Neural cell (in vitro differentiated cells): ENCODE data around the gene TLCD3A. TPM values are rescaled to one million over a fixed set of nuclear protein-coding genes. Genes with fewer than 3 reads are reported as not detected.
A peak's percentile ranks its signal among the peaks of the same experiment; 100 is the strongest.

Experiments used
- H2AFZ ChIP-seq: fragments of 200-600, 300-800 bp; sonication (generic), shearing (Covaris generic); 2 replicates; pipeline ENCODE4 v1.6.0; 2014; ENCODE audit warnings: low read depth, mild to moderate bottlenecking, antibody characterized with exemption, low read length, moderate library complexity
- H3F3A ChIP-seq: fragments of 200-600 bp; shearing (Covaris generic); 2 replicates; pipeline ENCODE4 v1.6.1; 2016; ENCODE audit warnings: mild to moderate bottlenecking, moderate library complexity, mixed read lengths, antibody characterized with exemption, low read length; ENCODE audit not compliant: insufficient read depth, poor library complexity, severe bottlenecking
- H3K27ac ChIP-seq: fragments of 200-600, 300-800 bp; sonication (generic), shearing (Covaris generic); 2 replicates; pipeline ENCODE4 v1.5.1; 2014; ENCODE audit warnings: mild to moderate bottlenecking, low read length, moderate library complexity
- H3K27me3 ChIP-seq: fragments of 300-800, 200-600 bp; sonication (generic), shearing (Covaris generic); 2 replicates; pipeline ENCODE4 v1.6.0; 2014; ENCODE audit warnings: mild to moderate bottlenecking, low read depth, low read length, moderate library complexity; ENCODE audit not compliant: insufficient read depth
- H3K36me3 ChIP-seq: fragments of 300-800, 200-600 bp; sonication (generic), shearing (Covaris generic); 2 replicates; pipeline ENCODE4 v1.5.1; 2014; ENCODE audit warnings: mild to moderate bottlenecking, antibody characterized with exemption, low read length, moderate library complexity; ENCODE audit not compliant: insufficient read depth
- H3K4me2 ChIP-seq: fragments of 300-800, 200-600 bp; sonication (generic), shearing (Covaris generic); 2 replicates; pipeline ENCODE4 v1.6.0; 2014; ENCODE audit warnings: mild to moderate bottlenecking, low read length
- H3K4me3 ChIP-seq: fragments of 300-800, 200-600 bp; sonication (generic), shearing (Covaris generic); 2 replicates; pipeline ENCODE4 v1.5.1; 2014; ENCODE audit warnings: mild to moderate bottlenecking, low read length, moderate library complexity
- H3K79me2 ChIP-seq: fragments of 200-600 bp; shearing (Covaris generic); replicated peaks from 2 replicates; pipeline ENCODE4 v1.6.0; 2014; ENCODE audit warnings: mild to moderate bottlenecking, low read length, moderate library complexity; ENCODE audit not compliant: insufficient read depth
- H3K9ac ChIP-seq: fragments of 300-800, 200-600 bp; sonication (generic), shearing (Covaris generic); 2 replicates; pipeline ENCODE4 v1.6.1; 2016; ENCODE audit warnings: mild to moderate bottlenecking, low read length, mixed read lengths
- H3K9me2 ChIP-seq: fragments of 200-600 bp; shearing (Covaris generic); 2 replicates; pipeline ENCODE4 v1.6.1; 2016; ENCODE audit warnings: mild to moderate bottlenecking, low read length, mixed read lengths; ENCODE audit not compliant: insufficient read depth
- H3K9me3 ChIP-seq: fragments of 200-600, 300-800 bp; sonication (generic), shearing (Covaris generic); 2 replicates; pipeline ENCODE4 v1.6.1; 2016; ENCODE audit warnings: mild to moderate bottlenecking, mixed run types, low read length, moderate library complexity, mixed read lengths
- H4K20me1 ChIP-seq: fragments of 200-600 bp; shearing (Covaris generic); 2 replicates; pipeline ENCODE4 v1.6.1; 2016; ENCODE audit warnings: mild to moderate bottlenecking, mixed run types; ENCODE audit not compliant: insufficient read depth
- EP300 ChIP-seq: fragments of 450-650 bp; conservative IDR thresholded peaks from 2 replicates; pipeline ENCODE4 v1.6.1; 2014; ENCODE audit warnings: antibody characterized with exemption, mild to moderate bottlenecking, moderate library complexity; ENCODE audit not compliant: poor library complexity, severe bottlenecking
- EZH2 ChIP-seq: fragments of 200-600, 300-800 bp; shearing (Covaris generic), sonication (generic); IDR thresholded peaks from 2 replicates; pipeline ENCODE4 v1.6.1; 2014; ENCODE audit warnings: antibody characterized with exemption, low read length, borderline replicate concordance, mild to moderate bottlenecking; ENCODE audit not compliant: insufficient read depth, poor library complexity, severe bottlenecking
- MXI1 ChIP-seq: fragments of 450-650 bp; conservative IDR thresholded peaks from 2 replicates; pipeline ENCODE4 v1.6.1; 2014; ENCODE audit warnings: antibody characterized with exemption, mild to moderate bottlenecking; ENCODE audit not compliant: poor library complexity, severe bottlenecking
- POLR2AphosphoS5 ChIP-seq: IDR thresholded peaks from 2 replicates; pipeline ENCODE4 v1.6.1; 2012
- RAD21 ChIP-seq: fragments of 450-650 bp; conservative IDR thresholded peaks from 2 replicates; pipeline ENCODE4 v1.6.1; 2014; ENCODE audit warnings: antibody characterized with exemption, mild to moderate bottlenecking, moderate library complexity
- SMC3 ChIP-seq: fragments of 450-650 bp; conservative IDR thresholded peaks from 2 replicates; pipeline ENCODE4 v1.6.1; 2014; ENCODE audit warnings: antibody characterized with exemption, mild to moderate bottlenecking, moderate library complexity; ENCODE audit not compliant: poor library complexity
- polyA plus RNA-seq: library from polyadenylated mRNA; depleted of rRNA; stranded (reverse); fragments of >200 nt; gene quantifications from 2 replicates; pipeline ENCODE4 v1.2.3, GENCODE V29; 2014
- TF ChIP-seq, protein P1 (sequence below): IDR thresholded peaks from 2 replicates; pipeline ENCODE4 v1.6.1; 2012; ENCODE audit warnings: borderline replicate concordance
- TF ChIP-seq, protein P2 (sequence below): fragments of 450-650 bp; IDR thresholded peaks from 2 replicates; pipeline ENCODE4 v1.5.1; 2014; ENCODE audit warnings: antibody characterized with exemption, mild to moderate bottlenecking, moderate library complexity; ENCODE audit not compliant: poor library complexity, severe bottlenecking

TLCD3A gene
- polyA plus RNA-seq, 1 donor from 2014 or later, result 17.0 TPM

DNA sequence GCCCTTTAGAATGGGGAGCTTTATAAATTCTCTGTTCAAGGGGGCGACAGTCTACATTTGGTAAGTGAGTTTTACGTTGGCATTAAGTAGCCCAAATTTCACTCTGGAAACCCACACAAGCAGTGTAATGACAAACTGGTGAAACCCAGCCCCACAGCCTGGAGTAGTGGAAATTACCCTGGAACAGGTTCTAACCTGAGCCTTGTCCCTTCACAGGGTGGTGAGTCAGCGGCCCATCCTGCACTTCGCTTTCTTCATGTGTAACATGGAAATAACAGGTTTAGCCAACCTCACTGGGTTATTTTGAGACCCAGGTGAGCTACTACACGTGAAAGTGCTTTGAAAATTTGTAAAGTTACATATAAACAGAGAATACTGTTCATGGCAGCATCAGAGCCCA is 3.5 kb upstream of the TLCD3A start:
- Histone ChIP-seq H3K27me3 (no peaks in the 10 kb centered on the region), H3K9me2 (no peaks in the 10 kb centered on the region), H3K36me3 (no peaks in the 10 kb centered on the region), H2AFZ (no peak overlapping the region), H3K4me2 (no peak overlapping the region), H3K9ac (no peak overlapping the region), H3K27ac (no peak overlapping the region), H3K79me2 (peaks cover 3% of the 10 kb centered on the region), H3F3A (peaks cover 2% of the 10 kb centered on the region), H3K4me3 (no peak overlapping the region), H4K20me1 (no peaks in the 10 kb centered on the region), H3K9me3 (no peaks in the 10 kb centered on the region)
- TF ChIP-seq MXI1 (no peak), SMC3 (no peak), RAD21 (no peak), EZH2 (no peak), EP300 (no peak)
- TF ChIP-seq, protein P1, sequence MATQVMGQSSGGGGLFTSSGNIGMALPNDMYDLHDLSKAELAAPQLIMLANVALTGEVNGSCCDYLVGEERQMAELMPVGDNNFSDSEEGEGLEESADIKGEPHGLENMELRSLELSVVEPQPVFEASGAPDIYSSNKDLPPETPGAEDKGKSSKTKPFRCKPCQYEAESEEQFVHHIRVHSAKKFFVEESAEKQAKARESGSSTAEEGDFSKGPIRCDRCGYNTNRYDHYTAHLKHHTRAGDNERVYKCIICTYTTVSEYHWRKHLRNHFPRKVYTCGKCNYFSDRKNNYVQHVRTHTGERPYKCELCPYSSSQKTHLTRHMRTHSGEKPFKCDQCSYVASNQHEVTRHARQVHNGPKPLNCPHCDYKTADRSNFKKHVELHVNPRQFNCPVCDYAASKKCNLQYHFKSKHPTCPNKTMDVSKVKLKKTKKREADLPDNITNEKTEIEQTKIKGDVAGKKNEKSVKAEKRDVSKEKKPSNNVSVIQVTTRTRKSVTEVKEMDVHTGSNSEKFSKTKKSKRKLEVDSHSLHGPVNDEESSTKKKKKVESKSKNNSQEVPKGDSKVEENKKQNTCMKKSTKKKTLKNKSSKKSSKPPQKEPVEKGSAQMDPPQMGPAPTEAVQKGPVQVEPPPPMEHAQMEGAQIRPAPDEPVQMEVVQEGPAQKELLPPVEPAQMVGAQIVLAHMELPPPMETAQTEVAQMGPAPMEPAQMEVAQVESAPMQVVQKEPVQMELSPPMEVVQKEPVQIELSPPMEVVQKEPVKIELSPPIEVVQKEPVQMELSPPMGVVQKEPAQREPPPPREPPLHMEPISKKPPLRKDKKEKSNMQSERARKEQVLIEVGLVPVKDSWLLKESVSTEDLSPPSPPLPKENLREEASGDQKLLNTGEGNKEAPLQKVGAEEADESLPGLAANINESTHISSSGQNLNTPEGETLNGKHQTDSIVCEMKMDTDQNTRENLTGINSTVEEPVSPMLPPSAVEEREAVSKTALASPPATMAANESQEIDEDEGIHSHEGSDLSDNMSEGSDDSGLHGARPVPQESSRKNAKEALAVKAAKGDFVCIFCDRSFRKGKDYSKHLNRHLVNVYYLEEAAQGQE, result no peak
- TF ChIP-seq, protein P2, sequence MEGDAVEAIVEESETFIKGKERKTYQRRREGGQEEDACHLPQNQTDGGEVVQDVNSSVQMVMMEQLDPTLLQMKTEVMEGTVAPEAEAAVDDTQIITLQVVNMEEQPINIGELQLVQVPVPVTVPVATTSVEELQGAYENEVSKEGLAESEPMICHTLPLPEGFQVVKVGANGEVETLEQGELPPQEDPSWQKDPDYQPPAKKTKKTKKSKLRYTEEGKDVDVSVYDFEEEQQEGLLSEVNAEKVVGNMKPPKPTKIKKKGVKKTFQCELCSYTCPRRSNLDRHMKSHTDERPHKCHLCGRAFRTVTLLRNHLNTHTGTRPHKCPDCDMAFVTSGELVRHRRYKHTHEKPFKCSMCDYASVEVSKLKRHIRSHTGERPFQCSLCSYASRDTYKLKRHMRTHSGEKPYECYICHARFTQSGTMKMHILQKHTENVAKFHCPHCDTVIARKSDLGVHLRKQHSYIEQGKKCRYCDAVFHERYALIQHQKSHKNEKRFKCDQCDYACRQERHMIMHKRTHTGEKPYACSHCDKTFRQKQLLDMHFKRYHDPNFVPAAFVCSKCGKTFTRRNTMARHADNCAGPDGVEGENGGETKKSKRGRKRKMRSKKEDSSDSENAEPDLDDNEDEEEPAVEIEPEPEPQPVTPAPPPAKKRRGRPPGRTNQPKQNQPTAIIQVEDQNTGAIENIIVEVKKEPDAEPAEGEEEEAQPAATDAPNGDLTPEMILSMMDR, result no peak

DNA sequence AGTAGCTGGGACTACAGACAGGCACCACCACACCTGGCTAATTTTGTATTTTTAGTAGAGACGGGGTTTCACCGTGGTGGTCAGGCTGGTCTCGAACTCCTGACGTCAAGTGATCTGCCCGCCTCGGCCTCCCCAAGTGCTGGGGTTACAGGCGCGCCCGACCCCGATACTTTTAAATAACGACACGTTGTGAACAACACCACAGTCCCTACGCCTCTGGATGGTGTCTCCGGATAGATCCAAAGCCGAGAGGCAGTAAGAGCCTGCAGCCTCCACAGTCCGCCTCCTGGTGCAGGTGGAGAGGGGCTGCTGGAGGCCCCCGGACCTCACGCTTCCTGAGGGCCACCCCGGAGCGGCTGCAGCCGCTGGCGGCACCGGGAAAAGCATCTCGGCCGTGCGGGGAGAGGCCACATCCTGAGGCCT is 741 bp upstream of the TLCD3A start:
- Histone ChIP-seq H3K9ac (peak overlapping the region; percentile 79), H3K36me3 (peaks cover 3% of the 10 kb centered on the region), H4K20me1 (no peaks in the 10 kb centered on the region), H3K9me3 (no peaks in the 10 kb centered on the region), H3K79me2 (peaks cover 16% of the 10 kb centered on the region), H2AFZ (peak overlapping the region; percentile 12), H3K9me2 (no peaks in the 10 kb centered on the region), H3K27me3 (no peaks in the 10 kb centered on the region), H3K4me2 (peak overlapping the region; percentile 48), H3K4me3 (peak overlapping the region; percentile 92), H3F3A (peaks cover 3% of the 10 kb centered on the region), H3K27ac (peak overlapping the region; percentile 60)
- TF ChIP-seq, protein P1, result no peak
- peak; percentile 26 for TF ChIP-seq POLR2AphosphoS5
